Astrocyte (in vitro differentiated cells and primary cell): Measurements from ENCODE around the gene CHMP4B.

Experiments
- CTCF ChIP-seq: IDR thresholded peaks from 2 replicates; pipeline ENCODE4 v1.5.1; 2011; ENCODE audit warnings: low read depth, mild to moderate bottlenecking, inconsistent platforms, low read length, moderate library complexity; ENCODE audit not compliant: insufficient read depth
- EZH2 ChIP-seq: IDR thresholded peaks from 2 replicates; pipeline ENCODE4 v1.6.1; 2012; ENCODE audit warnings: mild to moderate bottlenecking, low read length, inconsistent platforms; ENCODE audit not compliant: insufficient read depth

GRCh38 chr20:33863440-33864323 lies 52.5 kb downstream of the CHMP4B start:
- TF ChIP-seq CTCF (no peak), EZH2 (no peak)
